ENCODE data around the gene NAA38.

NAA38 gene

GRCh38 chr17:7852919-7853690 lies 4.3 kb downstream of the NAA38 start:
- DNase-seq (ENCODE audit: low read depth), result no peak

GRCh38 chr17:7852262-7852670 lies 5.1 kb downstream of the NAA38 start:
- no peak for DNase-seq (ENCODE audit: low read depth)

GRCh38 chr17:7851438-7852261 lies 5.7 kb downstream of the NAA38 start:
- DNase-seq (ENCODE audit: low read depth), result peak; percentile 93

GRCh38 chr17:7850701-7851437 lies 6.5 kb downstream of the NAA38 start:
- no peak for DNase-seq (ENCODE audit: low read depth)

- DNase-seq (ENCODE audit: low read depth), result no peak
Measured at GRCh38 chr17:7849751-7850504, 7.4 kb downstream of the NAA38 start.

- DNase-seq (ENCODE audit: low read depth), result no peak
Measured at GRCh38 chr17:7849130-7849750, 8.1 kb downstream of the NAA38 start.

GRCh38 chr17:7848739-7849129 lies 8.6 kb downstream of the NAA38 start:
- no peak for DNase-seq (ENCODE audit: low read depth)

- no peak for DNase-seq (ENCODE audit: low read depth)
Measured at GRCh38 chr17:7848131-7848579, 9.2 kb downstream of the NAA38 start.

GRCh38 chr17:7846765-7847661 lies 10.3 kb downstream of the NAA38 start:
- DNase-seq (ENCODE audit: low read depth), result no peak

GRCh38 chr17:7846063-7846735 lies 11.2 kb downstream of the NAA38 start:
- no peak for DNase-seq (ENCODE audit: low read depth)

GRCh38 chr17:7845359-7846062 lies 11.8 kb downstream of the NAA38 start:
- no peak for DNase-seq (ENCODE audit: low read depth)

- peak; percentile 82 for DNase-seq (ENCODE audit: low read depth)
Measured at GRCh38 chr17:7844292-7845154, 12.8 kb downstream of the NAA38 start.

GRCh38 chr17:7843536-7844291 lies 13.6 kb downstream of the NAA38 start:
- peak; percentile 83 for DNase-seq (ENCODE audit: low read depth)

- no peak for DNase-seq (ENCODE audit: low read depth)
Measured at GRCh38 chr17:7843257-7843535, 14.2 kb downstream of the NAA38 start.

GRCh38 chr17:7842380-7843256 lies 14.7 kb downstream of the NAA38 start:
- peak; percentile 92 for DNase-seq (ENCODE audit: low read depth)

- peak; percentile 80 for DNase-seq (ENCODE audit: low read depth)
Measured at GRCh38 chr17:7841915-7842379, 15.4 kb downstream of the NAA38 start.
